OCI-M2 (cell line): Measurements from ENCODE around the gene CD99L2.
"Not testable (repeated sequence)": the region's sequence is repeated elsewhere in the genome, so short reads cannot be mapped to it uniquely, and the experiment has no call there.

ENCODE experiments used
- DNase-seq: peaks from one replicate; lab custom pipeline; 2025; ENCODE audit not compliant: unreplicated experiment; lab: John Stamatoyannopoulos, UW

The CD99L2 gene

DNA sequence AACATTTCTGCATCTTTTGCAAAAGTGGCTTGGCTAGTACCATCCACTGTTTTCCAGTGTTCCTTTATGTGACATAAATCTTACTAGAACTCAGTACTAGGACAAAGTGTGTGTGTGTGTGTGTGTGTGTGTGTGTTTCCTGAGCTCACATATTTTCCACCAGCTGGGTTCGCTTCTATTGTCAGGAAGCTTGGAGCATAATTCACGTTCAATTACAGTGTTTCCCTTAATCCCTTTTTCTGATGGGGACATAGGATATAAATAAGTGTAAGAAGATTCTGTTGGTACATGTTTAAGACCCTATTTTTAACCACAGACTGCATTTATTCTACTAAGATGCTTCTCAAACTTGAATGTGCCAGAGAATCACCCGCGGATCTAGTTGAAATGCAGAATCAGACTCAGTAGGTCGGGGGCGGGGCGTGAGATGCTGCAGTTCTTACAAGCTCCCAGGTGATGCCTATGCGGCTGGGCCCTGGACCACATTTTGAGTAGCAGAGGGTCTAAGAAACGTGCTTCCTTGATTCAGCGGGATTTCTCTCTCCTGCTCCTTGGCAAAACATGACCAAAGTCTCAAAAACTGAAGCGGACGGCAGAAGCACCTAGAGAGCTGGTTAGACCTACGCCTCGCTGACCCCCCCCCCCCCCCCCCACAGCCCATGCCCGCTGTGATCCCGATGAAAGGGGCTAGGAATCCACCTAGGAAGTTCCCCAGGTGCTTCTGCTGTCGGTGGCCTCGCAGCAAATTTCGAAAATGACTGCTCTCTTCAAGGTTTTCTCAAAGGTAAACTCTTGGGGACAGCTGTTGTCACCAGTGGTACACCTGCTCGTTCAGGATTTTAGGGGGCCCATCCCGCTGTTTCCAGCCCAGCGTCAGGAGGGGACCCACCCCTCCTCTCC is 797 bp downstream of the CD99L2 start:
- DNase-seq = no peak

DNA sequence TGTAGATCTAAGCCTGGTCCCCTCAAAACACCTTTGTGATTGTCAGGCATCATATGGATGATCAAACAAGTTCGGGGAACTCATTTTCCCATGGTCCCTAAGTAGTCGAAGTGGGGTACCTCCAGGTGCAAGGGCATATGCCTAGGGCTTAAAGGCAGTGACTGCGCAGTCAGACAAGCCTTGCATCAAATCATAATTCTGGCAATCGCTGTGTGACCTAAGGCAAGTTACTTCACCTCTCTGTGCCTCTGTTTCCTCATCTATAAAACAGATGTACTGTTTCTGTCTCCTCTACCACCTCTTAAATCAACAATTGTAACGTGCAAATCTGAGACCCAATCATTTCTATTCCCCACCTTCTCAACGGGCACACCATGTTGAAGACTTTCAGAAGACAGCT is 1.8 kb downstream of the CD99L2 start:
- DNase-seq = no peak

DNA sequence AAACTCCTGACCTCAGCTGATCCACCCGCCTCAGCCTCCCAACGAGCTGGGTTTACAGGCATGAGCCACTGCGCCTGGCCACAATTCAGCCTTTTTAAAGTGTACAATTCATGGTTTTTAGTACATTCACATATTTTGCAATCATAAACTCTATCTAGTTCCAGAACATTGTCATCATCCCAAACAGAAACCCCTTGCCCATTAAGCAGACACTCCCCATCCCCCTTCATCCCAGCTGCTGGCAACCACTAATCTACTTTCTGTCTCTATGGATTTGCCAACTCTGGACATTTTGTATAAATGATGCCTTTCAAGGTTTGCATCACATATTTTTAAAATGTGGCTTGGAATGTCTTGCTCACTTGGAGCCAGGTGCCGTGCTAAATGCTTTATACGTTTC is 4.5 kb downstream of the CD99L2 start:
- no peak for DNase-seq

DNA sequence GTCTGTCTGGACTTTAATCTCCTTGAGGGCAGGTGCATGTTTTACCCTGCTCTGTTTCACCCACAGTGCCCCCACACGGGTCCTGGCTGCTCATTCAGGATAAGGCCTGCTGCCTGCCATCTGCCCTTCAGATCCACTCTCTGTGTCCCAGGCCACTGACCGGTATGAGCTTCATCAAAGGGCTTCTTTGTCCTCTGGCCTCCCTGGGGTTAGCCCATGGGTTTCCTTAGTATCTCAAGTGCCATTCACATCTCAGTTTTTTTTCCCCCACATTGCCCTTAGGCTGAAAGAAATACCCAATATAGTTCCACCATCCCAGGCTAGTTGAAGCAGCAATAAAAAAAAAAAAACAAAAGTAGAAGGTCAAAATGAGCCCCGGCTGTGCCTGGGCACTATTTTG is 9.3 kb downstream of the CD99L2 start:
- DNase-seq = no peak

DNA sequence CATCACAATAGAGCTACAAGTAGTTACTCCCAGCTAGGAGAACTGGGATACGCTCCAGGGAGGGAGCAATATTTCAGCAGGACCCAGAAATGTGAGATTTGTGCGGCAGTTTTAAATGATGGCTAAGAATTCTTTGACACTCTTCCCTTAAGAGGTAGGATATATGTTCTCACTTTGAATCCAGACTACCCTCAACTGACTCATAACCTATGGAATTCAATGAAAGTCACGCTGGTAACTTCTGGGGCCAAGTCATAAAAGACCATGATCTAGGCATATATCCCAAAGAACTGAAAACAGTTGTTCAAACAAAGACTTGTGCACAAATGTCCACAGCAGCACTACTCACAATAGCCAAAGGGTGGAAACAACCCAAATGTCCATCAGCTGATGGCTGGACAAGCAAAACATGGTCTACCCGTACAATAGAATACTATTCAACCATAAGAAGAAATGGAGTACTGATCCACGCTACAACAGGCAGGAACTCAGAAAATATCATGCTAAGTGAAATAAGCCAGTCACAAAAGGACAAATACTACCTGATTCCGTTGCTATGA is 10.5 kb downstream of the CD99L2 start:
- DNase-seq = no peak

DNA sequence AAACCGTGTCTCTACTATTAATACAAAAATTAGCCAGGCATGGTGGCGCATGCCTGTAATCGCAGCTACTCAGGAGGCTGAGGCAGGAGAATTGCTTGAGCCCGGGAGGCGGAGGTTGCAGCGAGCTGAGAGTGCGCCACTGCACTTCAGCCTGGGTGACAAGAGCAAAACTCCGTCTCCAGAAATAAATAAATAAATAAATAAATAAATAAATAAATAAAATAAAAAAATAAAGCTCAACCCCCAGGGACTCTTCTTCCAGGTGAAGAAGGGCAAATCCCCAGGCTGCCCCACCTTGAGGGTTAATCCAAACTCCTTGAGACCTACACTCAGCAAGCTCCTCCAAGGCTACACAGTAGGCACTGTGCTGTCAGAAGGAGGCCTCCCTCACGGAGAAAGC is 11.2 kb downstream of the CD99L2 start:
- not testable (repeated sequence) for DNase-seq

DNA sequence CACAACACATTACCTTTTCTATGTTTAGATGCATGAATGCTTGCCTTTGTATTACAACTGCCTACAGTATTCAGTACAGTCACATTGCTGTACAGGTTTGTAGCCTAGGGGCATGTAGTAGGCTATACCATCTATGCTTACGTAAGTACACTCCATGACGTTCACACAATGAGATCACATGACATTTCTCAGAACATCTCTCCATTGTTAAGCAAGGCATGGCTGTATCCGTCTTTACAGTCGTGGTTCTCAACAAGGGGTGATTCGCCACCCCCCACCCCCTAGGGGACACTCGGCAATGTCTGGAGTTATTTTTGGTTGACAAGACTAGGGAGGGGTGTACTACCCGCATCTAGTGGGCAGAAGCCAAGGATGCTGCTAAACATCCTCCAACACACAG is 12.1 kb downstream of the CD99L2 start:
- DNase-seq = no peak

DNA sequence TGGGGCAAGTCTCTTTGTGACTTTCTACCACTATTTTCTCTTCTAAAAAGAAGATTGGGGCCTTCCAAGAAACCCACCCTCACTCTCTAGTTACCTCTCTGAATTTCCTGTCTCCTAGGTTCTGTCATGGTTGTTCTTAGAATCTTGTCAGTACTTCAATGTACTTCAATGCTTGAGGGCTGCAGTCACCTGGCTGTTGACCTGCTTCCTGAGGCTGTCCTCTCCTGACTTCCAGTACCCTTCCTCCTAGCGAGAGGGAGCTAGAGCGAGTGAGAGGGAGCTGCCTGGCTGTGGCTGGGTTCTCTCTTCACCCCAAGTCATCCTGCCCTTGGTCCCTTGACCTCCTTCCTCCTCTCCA is 17.7 kb downstream of the CD99L2 start:
- no peak for DNase-seq

DNA sequence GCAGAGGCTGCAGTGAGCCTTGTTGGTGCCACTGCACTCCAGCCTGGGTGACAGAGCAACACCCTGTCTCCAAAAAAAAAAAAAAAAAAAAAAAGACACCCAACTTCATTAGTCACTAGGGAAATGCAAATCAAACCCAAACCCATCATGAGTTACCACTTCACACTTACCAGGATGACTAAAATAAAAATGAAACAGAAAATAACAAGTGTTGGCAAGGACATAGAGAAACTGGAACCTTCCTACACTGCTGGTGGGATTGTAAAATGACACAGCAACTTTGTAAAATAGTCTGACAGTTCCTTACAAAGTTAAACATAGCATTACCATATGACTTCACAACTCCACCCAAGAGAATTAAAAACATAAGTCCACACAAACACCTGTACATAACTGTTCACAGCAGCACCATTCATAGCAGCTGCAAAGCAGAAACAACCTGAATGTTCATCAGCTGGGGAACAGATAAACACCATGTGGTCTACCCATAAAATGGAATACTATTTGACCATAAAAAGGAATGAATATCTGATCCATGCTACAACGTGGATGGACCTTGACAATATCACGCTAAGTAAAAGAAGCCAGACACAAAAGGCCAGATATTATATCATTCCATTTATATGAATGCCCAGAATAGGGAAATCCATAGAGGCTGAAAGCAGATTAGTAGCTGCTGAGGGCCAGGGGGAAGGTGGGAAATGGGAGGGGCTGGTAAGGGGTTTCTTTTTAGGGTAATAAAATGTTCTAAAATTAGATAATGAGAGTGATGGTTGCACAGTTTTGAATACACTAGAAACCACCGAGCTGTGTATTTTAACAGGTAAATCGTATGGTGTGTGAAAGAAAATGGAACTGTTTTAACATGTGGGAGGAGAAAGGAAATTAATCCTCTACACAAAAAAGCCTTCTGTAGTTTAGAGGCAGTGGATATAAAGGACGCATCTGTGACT is 18.3 kb downstream of the CD99L2 start:
- DNase-seq = no peak

DNA sequence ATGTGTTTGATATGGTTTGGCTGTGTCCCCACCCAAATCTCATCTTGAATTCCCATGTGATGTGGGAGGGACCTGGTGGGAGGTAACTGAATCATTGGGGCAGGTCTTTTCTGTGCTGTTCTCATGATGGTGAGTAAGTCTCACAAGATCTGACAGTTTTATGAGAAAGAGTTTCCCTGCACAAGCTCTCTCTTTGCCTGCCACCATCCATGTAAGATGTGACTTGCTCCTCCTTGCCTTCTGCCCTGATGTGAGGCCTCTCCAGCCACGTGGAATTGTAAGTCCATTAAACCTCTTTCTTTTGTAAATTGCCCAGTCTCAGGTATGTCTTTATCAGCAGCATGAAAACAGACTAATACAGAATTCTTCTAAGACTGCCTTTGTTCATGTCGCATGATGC is 22.8 kb downstream of the CD99L2 start:
- DNase-seq = not testable (repeated sequence)

DNA sequence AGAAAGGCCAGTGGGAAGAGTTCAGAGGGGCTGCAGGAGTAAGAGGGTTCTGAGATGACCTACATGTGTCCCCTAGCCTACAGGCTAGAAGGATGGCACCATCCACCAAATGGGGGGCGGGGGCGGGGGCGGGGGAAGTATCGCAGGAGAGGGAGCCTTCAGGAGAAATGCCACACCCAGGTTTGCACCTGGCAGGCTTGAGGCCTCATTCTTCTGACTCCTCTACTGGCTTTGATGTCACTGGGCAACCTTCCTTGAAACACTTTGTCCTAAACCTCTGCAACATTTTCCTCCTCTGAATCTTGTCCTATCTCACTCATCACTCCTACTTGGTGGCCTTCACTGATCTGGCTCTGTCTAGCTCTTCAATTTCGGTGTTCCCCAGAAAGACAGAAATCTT is 24.0 kb downstream of the CD99L2 start:
- no peak for DNase-seq

DNA sequence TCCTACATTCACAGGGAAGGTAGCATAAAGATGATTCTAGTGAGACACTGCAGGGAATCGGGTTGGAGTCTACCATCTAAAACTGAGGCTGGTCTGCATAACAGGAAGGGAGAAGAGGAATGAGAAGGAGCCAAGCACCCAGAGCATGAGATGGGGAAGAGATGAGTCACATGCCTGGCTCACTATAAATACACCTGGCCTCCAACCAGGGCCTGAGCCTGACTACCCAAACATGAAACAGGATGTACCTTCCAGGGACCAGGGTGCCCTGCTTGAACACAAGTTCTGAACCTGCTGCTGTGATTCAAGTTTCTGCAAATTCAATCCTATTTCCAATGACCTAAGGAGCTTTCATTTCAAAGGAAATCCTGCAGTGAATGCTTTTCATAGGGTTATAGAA is 24.9 kb downstream of the CD99L2 start:
- no peak for DNase-seq

DNA sequence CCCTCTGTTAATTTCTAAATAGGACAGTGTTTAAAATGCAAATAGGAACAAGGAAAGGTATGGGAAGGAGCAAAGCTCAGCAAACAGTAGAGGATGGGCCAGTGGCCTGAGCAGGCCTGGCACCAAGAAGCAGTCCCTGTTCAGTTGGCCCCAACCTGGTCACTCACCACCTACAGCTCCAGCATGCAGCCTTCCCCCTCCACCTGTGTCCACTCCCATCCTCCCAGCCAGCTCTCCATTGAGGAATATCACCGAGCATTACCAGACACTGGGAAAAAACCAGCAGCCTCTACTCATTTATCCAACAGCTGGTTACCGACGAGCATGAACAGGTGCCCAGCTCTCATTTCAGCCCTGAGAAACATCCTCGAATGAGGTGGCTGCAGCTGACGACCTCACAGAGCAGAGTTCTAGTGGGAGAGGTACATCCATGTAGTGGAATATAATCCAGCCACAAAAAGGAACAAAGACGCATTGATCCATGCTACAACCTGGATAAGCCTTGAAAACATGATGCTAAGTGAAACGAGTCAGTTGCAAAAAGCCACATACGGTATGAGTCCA is 25.6 kb downstream of the CD99L2 start:
- DNase-seq = no peak

DNA sequence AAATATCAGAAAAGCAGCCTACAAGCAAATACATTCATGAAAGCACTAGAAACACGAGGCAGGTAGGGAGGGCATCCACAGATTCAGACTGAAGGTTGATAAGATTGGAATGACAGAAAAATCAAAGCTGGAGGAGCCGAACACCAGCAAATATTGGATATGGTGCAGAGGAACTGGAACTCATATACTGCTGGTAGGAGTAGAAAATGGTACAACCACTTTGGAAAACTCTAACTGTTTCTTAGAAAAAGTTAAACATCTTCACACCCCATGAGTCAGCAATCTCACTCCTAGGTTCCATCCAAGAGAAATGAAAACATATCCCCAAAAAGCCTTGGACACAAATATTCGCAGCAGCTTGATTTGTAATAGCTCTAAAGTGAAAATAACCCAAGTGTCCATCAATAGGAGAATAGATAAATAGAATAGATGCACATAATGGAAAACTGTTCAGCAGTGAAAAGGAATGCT is 27.1 kb downstream of the CD99L2 start:
- no peak for DNase-seq

DNA sequence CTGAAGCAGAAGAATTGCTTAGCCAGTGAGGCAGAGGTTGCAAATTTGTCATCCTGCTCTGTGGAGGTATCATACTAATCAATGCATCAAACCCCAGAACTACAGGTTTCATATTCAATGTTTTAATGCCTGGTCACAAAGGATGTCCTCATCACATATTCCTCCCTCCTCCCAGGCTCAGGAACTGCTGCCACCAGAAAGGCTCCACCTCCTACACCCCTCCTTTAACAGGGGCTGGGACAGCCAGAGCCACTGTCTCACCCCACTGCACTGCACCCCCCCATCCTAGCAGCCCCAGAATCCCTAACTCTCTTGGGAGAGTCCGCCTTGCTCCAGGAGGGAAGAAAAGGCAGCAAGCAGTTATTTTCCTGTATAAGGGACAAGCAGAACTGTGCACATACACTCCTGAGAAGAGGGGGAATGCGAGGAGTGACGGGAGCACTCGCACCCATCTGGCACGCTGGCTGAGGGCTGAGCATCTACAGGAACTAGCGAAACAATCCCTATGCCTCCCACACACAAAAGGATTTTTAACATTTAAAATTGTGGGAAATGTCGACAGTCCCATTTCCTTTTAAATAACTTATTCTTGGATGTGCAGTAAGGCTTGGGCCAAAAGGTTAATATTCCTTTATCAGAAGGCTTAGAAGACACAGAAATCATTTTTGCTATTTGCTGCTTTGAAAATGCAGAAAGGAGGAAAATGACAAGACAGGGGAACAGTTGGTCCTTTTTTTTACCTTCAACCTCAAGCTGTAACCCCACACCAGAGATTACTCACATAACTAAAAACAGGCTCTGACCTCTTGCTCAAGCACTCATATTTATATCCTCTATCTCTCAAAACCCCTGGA is 27.8 kb downstream of the CD99L2 start:
- DNase-seq = no peak

DNA sequence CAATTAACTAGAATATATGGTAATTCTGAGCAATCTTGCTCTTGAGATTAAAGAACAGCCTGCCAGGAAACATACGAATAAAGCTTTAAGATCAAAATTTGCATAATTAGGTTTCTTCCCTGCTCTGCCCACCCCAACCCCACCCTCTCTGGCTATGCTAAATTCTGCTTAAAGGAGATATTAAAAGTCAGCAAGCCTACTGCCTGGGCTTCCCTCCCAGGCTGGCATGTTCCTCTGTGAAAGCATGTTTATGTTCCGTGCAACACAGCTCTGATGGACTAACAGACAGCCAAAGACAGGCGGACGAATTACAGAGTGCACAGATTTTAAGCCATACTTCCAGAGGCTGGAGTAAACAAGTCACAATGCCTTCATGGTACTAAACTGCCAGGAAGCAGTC is 28.4 kb downstream of the CD99L2 start:
- no peak for DNase-seq

DNA sequence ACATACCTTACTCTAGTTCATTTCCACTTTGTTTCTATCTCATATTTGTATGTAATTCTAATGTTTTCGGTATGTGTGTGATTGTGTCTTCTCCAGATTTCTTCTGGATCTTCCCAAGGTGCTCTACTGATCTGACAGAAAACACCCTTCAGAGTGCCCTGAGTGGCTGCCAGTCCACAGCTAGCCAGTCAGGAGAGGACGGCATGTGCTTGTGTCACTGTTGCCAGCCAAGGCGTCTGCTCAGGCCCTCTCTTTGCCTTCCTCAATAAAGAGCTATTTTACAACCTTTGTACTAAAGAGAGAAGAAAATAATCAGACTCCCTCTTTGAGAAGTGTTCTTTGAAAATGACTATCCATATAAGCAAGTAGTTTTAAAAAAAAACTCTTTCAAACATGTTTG is 29.0 kb downstream of the CD99L2 start:
- no peak for DNase-seq

DNA sequence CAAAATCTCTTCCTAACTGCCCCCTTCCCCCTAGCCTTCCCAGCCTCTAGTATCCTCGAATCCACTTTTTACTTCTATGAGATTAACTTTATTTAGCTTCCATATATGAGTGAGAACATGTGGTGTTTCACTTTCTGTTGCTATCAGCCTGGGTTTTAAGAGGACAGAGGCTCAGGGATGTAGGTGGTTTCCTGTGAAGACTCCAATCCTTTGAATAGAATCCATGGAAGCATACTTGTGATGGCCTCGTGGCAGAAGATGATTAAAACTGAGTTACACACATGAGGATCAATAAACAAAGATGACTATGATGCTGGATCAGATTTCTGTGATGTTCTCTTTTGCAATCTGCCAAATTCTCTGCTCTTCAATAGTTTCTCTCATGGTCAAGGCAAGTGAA is 29.8 kb downstream of the CD99L2 start:
- no peak for DNase-seq

DNA sequence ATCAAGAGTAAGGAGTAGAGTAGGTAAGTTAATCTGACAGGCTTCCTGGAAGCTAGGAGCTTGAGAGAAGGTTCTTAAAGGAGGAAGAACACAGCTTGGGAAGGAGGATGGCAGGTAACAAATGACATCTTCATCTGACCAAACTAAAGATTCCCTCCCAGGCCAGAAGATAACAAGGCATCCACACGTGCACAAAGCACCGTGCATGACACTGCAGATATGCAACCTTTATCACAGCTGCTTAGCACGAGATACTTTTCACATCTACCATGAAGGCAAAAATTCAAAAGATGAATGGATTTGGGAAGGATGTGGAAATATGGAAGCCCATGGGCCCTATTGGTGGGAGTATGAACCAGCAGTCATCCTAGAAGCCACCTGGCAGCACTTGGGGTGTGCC is 34.3 kb downstream of the CD99L2 start:
- no peak for DNase-seq

DNA sequence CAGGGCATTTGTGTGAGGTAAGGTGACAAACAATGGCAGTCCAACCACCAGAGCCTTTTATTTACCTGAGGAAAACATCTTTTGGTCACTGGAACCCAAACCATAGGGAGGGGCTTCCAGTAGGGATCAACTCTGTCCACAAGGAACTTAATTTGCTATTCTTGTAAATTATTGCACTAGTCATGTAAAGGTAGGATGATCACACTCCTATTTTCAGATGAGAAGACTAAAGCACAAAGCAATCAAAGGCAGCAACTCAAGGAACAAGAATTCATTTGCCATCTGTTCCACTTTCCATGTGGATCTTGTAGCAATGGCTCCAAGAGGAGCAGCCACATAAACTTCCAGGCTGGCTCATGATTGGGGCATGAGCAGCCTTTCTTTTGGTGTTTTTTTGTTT is 35.3 kb downstream of the CD99L2 start:
- DNase-seq = no peak
